ENCODE measurements around the gene VARS1.

- TF ChIP-seq CTCF (IDR thresholded peaks at IDR 0.05) (no peak), POLR2A (IDR thresholded peaks at IDR 0.05) (no peak)
Observed at GRCh38 chr6:31778193-31778592, 17.4 kb downstream of the VARS1 start.
